Peyer's patch (tissue), 4 donors: ENCODE results near the gene SLC16A4. TPM values are rescaled to one million over a fixed set of nuclear protein-coding genes. Genes with fewer than 3 reads are reported as not detected.
"Not testable (repeated sequence)": the region's sequence is repeated elsewhere in the genome, so short reads cannot be mapped to it uniquely, and the experiment has no call there.

Experiments used
- DNase-seq, 3 donors: peaks; one replicate each; pipeline ENCODE4 v3.0.0-alpha.2; 2017 to 2019
- H3K27ac ChIP-seq, 4 donors: fragments of 200-600 bp; sonication (generic); one replicate each; pipeline ENCODE4 v1.5.1; 2016 to 2019
- H3K27me3 ChIP-seq, 2 donors: fragments of 200-600 bp; sonication (generic); one replicate each; pipeline ENCODE4 v1.5.1; 2019
- H3K36me3 ChIP-seq, 3 donors: fragments of 200-600 bp; sonication (generic); one replicate each; pipeline ENCODE4 v1.5.1; 2016 to 2019
- H3K4me1 ChIP-seq, 4 donors: fragments of 200-600 bp; sonication (generic); one replicate each; pipeline ENCODE4 v1.5.1; 2016 to 2019
- H3K4me3 ChIP-seq, 4 donors: fragments of 200-600 bp; sonication (generic); 1 replicate in 3 of 4; 2 replicates in 1 of 4; pipeline ENCODE4 v1.5.1; 2016 to 2019; ENCODE audit warnings: mild to moderate bottlenecking in 1 of 4
- H3K9me3 ChIP-seq, 4 donors: fragments of 200-600 bp; sonication (generic); one replicate each; pipeline ENCODE4 v1.5.1; 2016 to 2019; ENCODE audit warnings: mild to moderate bottlenecking in 1 of 4
- POLR2A ChIP-seq, 2 donors: fragments of 450-650 bp; IDR thresholded peaks; one replicate each; pipeline ENCODE4 v1.5.1; 2017; ENCODE audit warnings: antibody characterized with exemption in 2 of 2, mild to moderate bottlenecking in 2 of 2, moderate library complexity in 2 of 2
- total RNA-seq, 4 donors: library from RNA; depleted of rRNA; stranded (reverse); fragments of >200 nt; gene quantifications; one replicate each; pipeline ENCODE4 v1.1.0, GENCODE V29; 2016
- TF ChIP-seq, protein P1 (sequence below), 6 experiments: fragments of 450-650 bp in 4 of 6; fragments of 200-600 bp in 2 of 6; sonication (generic) in 1 of 6; IDR thresholded peaks; one replicate each; pipeline ENCODE4 v1.5.1; 2017 to 2019; ENCODE audit warnings: antibody characterized with exemption in 6 of 6, mild to moderate bottlenecking in 3 of 6, moderate library complexity in 1 of 6

SLC16A4 gene
- total RNA-seq, 4 donors from 2014 or later = 10.1 to 26.1 (median 13.0) TPM

DNA sequence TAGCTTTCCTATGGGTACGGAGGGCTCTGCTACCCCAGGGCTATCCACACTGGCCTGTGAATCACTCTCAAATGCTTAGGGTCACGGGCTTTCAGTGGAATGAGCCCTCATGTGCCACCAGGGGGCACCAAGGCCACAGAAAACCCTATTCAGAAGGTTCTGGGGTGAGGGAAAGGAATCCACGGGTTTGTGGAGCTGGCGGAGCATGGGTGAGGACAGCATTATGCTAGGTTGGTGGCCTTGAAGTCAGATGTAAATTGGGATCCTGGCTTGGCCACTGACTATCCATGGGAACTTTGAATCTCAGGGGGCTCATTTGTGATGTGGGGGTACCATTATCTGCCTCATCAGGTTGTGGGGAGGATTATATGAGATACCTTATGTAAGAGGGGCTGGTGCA is 21.8 kb upstream of the SLC16A4 start:
- Histone ChIP-seq H3K4me1 (peaks cover 0 to 9% (median 2%) of the 10 kb centered on the region in 4 donors), H3K36me3 (no peaks in the 10 kb centered on the region), H3K27me3 (no peaks in the 10 kb centered on the region), H3K9me3 (no peaks in the 10 kb centered on the region), H3K27ac (no peak overlapping the region), H3K4me3 (no peak overlapping the region)
- TF ChIP-seq POLR2A (IDR thresholded peaks at IDR 0.05) = no peak
- TF ChIP-seq, protein P1, sequence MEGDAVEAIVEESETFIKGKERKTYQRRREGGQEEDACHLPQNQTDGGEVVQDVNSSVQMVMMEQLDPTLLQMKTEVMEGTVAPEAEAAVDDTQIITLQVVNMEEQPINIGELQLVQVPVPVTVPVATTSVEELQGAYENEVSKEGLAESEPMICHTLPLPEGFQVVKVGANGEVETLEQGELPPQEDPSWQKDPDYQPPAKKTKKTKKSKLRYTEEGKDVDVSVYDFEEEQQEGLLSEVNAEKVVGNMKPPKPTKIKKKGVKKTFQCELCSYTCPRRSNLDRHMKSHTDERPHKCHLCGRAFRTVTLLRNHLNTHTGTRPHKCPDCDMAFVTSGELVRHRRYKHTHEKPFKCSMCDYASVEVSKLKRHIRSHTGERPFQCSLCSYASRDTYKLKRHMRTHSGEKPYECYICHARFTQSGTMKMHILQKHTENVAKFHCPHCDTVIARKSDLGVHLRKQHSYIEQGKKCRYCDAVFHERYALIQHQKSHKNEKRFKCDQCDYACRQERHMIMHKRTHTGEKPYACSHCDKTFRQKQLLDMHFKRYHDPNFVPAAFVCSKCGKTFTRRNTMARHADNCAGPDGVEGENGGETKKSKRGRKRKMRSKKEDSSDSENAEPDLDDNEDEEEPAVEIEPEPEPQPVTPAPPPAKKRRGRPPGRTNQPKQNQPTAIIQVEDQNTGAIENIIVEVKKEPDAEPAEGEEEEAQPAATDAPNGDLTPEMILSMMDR (IDR thresholded peaks at IDR 0.05) = peak; percentile 34 to 76 (median 66)
- DNase-seq = peak; percentile 58 to 86 (median 73)

DNA sequence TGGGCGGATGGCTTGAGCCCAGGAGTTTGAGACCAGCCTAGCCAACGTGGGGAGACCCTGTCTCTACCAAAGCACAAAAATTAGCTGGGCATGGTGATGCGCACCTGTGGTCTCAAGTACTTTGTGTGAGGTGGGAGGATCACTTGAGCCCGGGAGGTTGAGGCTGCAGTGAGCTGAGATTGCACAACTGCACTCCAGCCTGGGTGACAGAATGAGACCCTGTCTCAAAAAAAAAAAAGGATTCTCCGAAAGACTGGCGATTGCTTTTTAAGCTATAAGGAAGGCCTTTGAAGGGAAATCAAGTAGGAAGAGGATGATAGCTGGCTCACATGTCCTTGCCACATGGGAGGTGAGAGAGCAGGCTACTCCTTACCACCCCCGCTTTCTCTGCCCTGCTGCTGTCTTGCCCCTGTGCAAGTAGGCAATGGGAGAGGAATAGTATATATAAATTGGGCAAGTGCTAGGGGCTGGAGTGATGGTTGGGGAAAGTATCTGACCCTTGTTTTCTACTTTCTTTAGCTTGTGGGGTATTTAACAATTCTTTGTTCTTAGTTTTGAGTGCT is 20.4 kb upstream of the SLC16A4 start:
- DNase-seq = no peak
- Histone ChIP-seq H3K4me1 (peaks cover 0 to 14% (median 3%) of the 10 kb centered on the region in 4 donors), H3K27me3 (no peaks in the 10 kb centered on the region), H3K27ac (no peak overlapping the region), H3K9me3 (no peaks in the 10 kb centered on the region), H3K4me3 (no peak overlapping the region), H3K36me3 (no peaks in the 10 kb centered on the region)
- TF ChIP-seq POLR2A (IDR thresholded peaks at IDR 0.05) = no peak
- TF ChIP-seq, protein P1 (IDR thresholded peaks at IDR 0.05) = no peak

DNA sequence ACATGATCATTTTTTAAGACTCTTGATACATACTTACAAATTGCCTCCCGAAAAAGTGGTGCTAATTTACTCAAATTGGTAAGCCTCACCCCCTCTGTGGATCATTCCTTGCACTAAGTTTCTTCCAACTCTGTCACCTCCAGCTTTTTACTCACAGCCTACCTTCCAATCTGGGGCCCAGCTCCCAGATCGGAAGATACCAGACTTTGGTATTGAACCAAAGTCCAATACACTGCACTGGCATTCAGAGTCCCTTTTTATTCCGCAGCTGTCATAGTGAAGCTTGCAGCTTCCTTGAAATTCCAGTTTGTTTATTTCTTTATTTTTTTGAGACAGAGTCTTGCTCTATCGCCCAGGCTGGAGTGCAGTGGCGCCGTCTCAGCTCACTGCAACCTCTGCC is 18.5 kb upstream of the SLC16A4 start:
- no peak overlapping the region for H3K4me3 ChIP-seq
- peaks cover 0 to 25% (median 4%) of the 10 kb centered on the region in 4 donors for H3K4me1 ChIP-seq
- no peaks in the 10 kb centered on the region for H3K9me3 ChIP-seq
- no peak for DNase-seq
- H3K36me3 ChIP-seq = peaks cover 0 to 16% (median 0%) of the 10 kb centered on the region in 3 donors
- no peak overlapping the region for H3K27ac ChIP-seq
- no peak for TF ChIP-seq POLR2A (IDR thresholded peaks at IDR 0.05)
- TF ChIP-seq, protein P1 (IDR thresholded peaks at IDR 0.05) = no peak
- no peaks in the 10 kb centered on the region for H3K27me3 ChIP-seq

DNA sequence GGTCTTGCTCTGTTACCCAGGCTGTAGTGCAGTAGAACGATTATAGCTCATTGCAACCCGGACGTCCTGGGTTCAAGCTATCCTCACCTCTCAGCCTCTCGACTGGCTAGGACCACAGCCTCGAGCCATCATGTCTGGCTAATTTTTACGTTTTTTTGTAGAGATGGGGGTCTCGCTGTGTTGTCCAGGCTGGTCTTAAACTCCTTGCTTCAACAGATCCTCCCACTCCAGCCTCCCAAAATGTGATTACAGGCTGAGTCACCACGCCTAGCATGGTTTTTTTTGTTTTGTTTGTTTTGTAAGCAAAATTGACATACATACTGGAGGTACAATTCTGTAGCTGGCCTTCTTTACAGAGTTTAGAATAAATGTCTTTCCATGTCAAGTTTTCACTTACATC is 17.7 kb upstream of the SLC16A4 start:
- TF ChIP-seq, protein P1 (IDR thresholded peaks at IDR 0.05) = no peak
- no peak for TF ChIP-seq POLR2A (IDR thresholded peaks at IDR 0.05)
- Histone ChIP-seq H3K36me3 (peaks cover 0 to 24% (median 0%) of the 10 kb centered on the region in 3 donors), H3K27ac (no peak overlapping the region), H3K27me3 (no peaks in the 10 kb centered on the region), H3K4me3 (peak overlapping the region in 3 of 4 donors; percentile 90 to 94 (median 93)), H3K4me1 (peaks cover 0 to 25% (median 4%) of the 10 kb centered on the region in 4 donors), H3K9me3 (no peaks in the 10 kb centered on the region)
- no peak for DNase-seq

DNA sequence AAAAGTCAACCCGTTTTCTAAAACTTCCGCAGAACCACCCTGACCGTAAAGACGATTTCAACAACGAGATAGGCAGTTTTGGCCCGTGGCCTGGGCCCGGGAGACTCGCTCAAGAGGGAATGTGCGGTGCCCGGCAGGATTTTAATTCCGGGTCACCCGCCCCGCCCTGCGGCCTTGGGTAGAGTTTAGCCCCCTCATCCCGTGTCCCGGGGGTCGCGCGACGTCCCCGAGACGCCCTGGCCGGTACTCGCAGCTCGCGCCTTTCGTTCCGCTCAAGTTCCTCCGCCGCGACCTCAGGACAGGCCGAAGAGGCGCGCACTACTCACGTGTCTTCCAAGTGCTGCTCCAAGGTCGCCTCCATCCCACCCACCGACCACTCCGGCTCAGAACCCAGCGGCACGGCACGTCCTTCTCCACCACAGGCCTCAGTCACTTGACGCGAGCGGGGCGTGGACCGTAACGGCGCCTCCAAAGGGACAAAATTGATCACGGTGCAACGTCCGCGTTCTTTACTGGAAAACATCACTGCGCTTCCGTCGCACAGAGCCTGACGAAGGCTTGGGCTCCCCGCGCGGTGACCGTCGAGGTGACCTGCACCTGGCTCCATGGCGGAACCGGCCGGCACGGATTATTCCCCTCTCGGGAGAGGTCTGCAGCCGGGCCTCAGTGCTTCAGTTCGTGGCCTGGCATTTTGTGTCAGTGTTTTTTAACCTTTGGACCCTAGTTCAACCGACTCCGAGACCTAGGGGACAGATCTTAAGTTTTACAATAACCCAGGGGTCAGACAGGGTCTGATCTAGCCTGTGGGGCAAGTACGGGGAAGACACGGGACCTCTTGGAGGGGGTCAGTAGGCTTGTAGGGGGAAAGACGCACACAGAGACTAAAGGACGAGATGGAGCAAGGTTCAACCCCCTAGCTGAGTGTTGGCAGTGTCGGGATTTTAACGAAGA is 16.7 kb upstream of the SLC16A4 start, which contains the start of gene LAMTOR5:
TSS of gene LAMTOR5 (minus strand) at position 435 of the 951 bp plus-strand sequence. CDS start at position 361, 74 bp downstream.
- Histone ChIP-seq H3K36me3 (peaks cover 0 to 34% (median 0%) of the 10 kb centered on the region in 3 donors), H3K4me3 (peak within 1 kb of the TSS; percentile 84 to 94 (median 92)), H3K27ac (peak within 1 kb of the TSS; percentile 93 to 96 (median 93)), H3K4me1 (peaks cover 0 to 25% (median 4%) of the 10 kb centered on the region in 4 donors), H3K9me3 (no peaks in the 10 kb centered on the region), H3K27me3 (no peaks in the 10 kb centered on the region)
- peak; percentile 91 to 97 (median 95) for DNase-seq
- peak; percentile 78 to 85 for TF ChIP-seq POLR2A (IDR thresholded peaks at IDR 0.05)
- TF ChIP-seq, protein P1 (IDR thresholded peaks at IDR 0.05) = peak in 4 of 6 experiments; percentile 11 to 39 (median 24)

DNA sequence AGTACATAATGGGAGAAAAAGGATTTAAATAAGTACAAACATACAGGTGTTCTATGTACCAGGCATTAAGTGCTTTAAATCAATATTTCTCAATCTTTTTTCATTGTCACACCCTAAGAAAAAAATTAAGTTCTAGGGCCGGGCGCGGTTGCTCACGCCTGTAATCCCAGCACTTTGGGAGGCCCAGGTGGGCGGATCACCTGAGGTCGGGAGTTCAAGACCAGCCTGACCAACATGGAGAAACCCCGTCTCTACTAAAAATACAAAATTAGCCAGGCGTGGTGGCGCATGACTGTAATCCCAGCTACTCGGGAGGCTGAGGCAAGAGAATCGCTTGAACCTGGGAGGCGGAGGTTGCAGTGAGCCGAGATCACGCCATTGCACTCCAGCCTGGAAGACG is 15.6 kb upstream of the SLC16A4 start:
- not testable (repeated sequence) for H3K27me3 ChIP-seq, DNase-seq, H3K9me3 ChIP-seq
- Histone ChIP-seq H3K27ac (peak overlapping the region; percentile 0 to 93 (median 93)), H3K4me3 (peak overlapping the region; percentile 84 to 94 (median 92)), H3K36me3 (peaks cover 0 to 45% (median 2%) of the 10 kb centered on the region in 3 donors), H3K4me1 (peaks cover 0 to 25% (median 4%) of the 10 kb centered on the region in 4 donors)
